Psoas muscle (tissue), 8 donors: ENCODE measurements around the gene GRIK1. TPM values are rescaled to one million over a fixed set of nuclear protein-coding genes. Genes with fewer than 3 reads are reported as not detected.

Experiments
- ATAC-seq, 4 donors: fragments of 200-7000 bp; cut with Tn5 transposase; one replicate each; pipeline ENCODE4 v1.9.1; 2020; ENCODE audit warnings: moderate library complexity in 3 of 4, mild to moderate bottlenecking in 2 of 4
- DNase-seq, 2 donors: peaks; one replicate each; pipeline ENCODE4 v3.0.0-alpha.2; 2020
- H3K27ac ChIP-seq: fragments of 200-600 bp; one replicate; pipeline ENCODE4 v1.8.0; 2022
- H3K27me3 ChIP-seq, 3 donors: fragments of 200-600 bp in 1 of 3; one replicate each; pipeline versions ENCODE4 v1.6.1 to v1.8.0; 2013 to 2022; ENCODE audit warnings: low read length in 2 of 3, mild to moderate bottlenecking in 2 of 3, moderate library complexity in 1 of 3; ENCODE audit not compliant: insufficient read depth in 3 of 3
- H3K36me3 ChIP-seq, 2 donors: fragments of 200-600 bp in 1 of 2; one replicate each; pipeline versions ENCODE4 v1.6.1 to v1.8.0; 2013 to 2022; ENCODE audit warnings: low read depth in 1 of 2, mild to moderate bottlenecking in 1 of 2, moderate library complexity in 1 of 2; ENCODE audit not compliant: insufficient read depth in 1 of 2
- H3K4me1 ChIP-seq: fragments of 200-600 bp; one replicate; pipeline ENCODE4 v1.8.0; 2022
- H3K4me3 ChIP-seq: fragments of 200-600 bp; one replicate; pipeline ENCODE4 v1.8.0; 2022; ENCODE audit warnings: mild to moderate bottlenecking
- H3K9me3 ChIP-seq: fragments of 200-600 bp; one replicate; pipeline ENCODE4 v1.8.0; 2022
- CTCF ChIP-seq: fragments of 200-600 bp; IDR thresholded peaks from one replicate; pipeline ENCODE4 v1.8.0; 2022; ENCODE audit warnings: antibody characterized with exemption
- WGBS, 3 donors: extraction: QIAGEN DNeasy Blood & Tissue Kit; methylation state at CpG; one replicate each; pipeline versions ENCODE4 v1.1.6 to v1.1.7; 2013; 5-methylcytosine and 5-hydroxymethylcytosine counted together
- intact Hi-C, 2 donors: fragments of 100-400 bp; cut with DNase I; formaldehyde crosslinking; loops; one replicate each; pipeline versions ENCODE4 v1.11.0 to v1.14.2; 2022
- polyA plus RNA-seq, 3 donors: library from polyadenylated mRNA; stranded (reverse); fragments of 200-250 nt; gene quantifications; one replicate each; pipeline ENCODE4 v1.2.3, GENCODE V29; 2013
- total RNA-seq, 4 donors: library from RNA; stranded (reverse); fragmentation: NEBNext Ultra II Directional in 2 of 4; extraction: Animal tissue kit (Norgen Biotek cat#: 25700) in 2 of 4; gene quantifications; one replicate each; pipeline versions ENCODE4 v1.2.1 to v1.2.4, GENCODE V29; 2021 to 2023
- donor health status: healthy with polysubstance abuse.
- donor health status: DM: no; HTN: no; CAD: no; lungs with moderate emphysema.
- donor health status: Bipolar disorder and iron deficiency.
- donor health status: healthy.
- donor health status: DM: yes; HTN: yes; CAD: no.
- donor health status: DM: no; HTN: no; CAD: no.
- donor health status: DM: no; HTN: no; CAD: no.
- donor health status: DM: yes; HTN: yes; CAD: no.

The GRIK1 gene
- total and polyA plus RNA-seq, 7 donors = 0.01 to 0.04 TPM; not detected in 5

- Histone ChIP-seq H3K4me1 (no peaks in the 10 kb centered on the region), H3K9me3 (no peaks in the 10 kb centered on the region), H3K27me3 (no peaks in the 10 kb centered on the region), H3K27ac (no peak overlapping the region), H3K4me3 (no peak overlapping the region), H3K36me3 (no peaks in the 10 kb centered on the region)
- ATAC-seq = no peak
- WGBS, 3 donors = 54 to 63% (median 57%) methylated on average over 3 of the region's 3 CpGs
- intact Hi-C loops = no loop called here
- no peak for DNase-seq
- no peak for TF ChIP-seq CTCF
Observed at GRCh38 chr21:29520171-29520570, 419.6 kb downstream of the GRIK1 start.

GRCh38 chr21:29514652-29515247 lies 425.0 kb downstream of the GRIK1 start:
- H3K4me1 ChIP-seq = no peaks in the 10 kb centered on the region
- no peaks in the 10 kb centered on the region for H3K9me3 ChIP-seq
- DNase-seq (no peak), ATAC-seq (no peak)
- WGBS, 3 donors = 98 to 100% (median 98%) methylated on average over 2 of the region's 2 CpGs
- H3K27me3 ChIP-seq = no peaks in the 10 kb centered on the region
- H3K27ac ChIP-seq = no peak overlapping the region
- peaks cover 0 to 2% of the 10 kb centered on the region in 2 donors for H3K36me3 ChIP-seq
- intact Hi-C loops = no loop called here
- H3K4me3 ChIP-seq = no peak overlapping the region
- TF ChIP-seq CTCF = no peak

- whole genome bisulfite sequencing, 3 donors = 87 to 95% (median 89%) methylated on average over 1 of the region's 1 CpG
- no peak overlapping the region for H3K4me3 ChIP-seq
- ATAC-seq (no peak), DNase-seq (no peak)
- TF ChIP-seq CTCF = no peak
- no peaks in the 10 kb centered on the region for H3K9me3 ChIP-seq
- H3K27me3 ChIP-seq = no peaks in the 10 kb centered on the region
- peaks cover 0 to 2% of the 10 kb centered on the region in 2 donors for H3K36me3 ChIP-seq
- no peak overlapping the region for H3K27ac ChIP-seq
- intact Hi-C loops = no loop called here
- H3K4me1 ChIP-seq = no peaks in the 10 kb centered on the region
Observed at GRCh38 chr21:29513535-29513934, 426.3 kb downstream of the GRIK1 start.

GRCh38 chr21:29511096-29511495 lies 428.7 kb downstream of the GRIK1 start:
- Histone ChIP-seq H3K27ac (no peak overlapping the region), H3K4me1 (no peaks in the 10 kb centered on the region), H3K27me3 (no peaks in the 10 kb centered on the region), H3K36me3 (peaks cover 0 to 2% of the 10 kb centered on the region in 2 donors), H3K4me3 (no peak overlapping the region), H3K9me3 (no peaks in the 10 kb centered on the region)
- intact Hi-C loops = no loop called here
- ATAC-seq = no peak
- 38 to 45% (median 38%) methylated on average over 4 of the region's 4 CpGs for WGBS, 3 donors
- DNase-seq = no peak
- TF ChIP-seq CTCF = no peak

GRCh38 chr21:29509121-29509520 lies 430.7 kb downstream of the GRIK1 start:
- H3K27ac ChIP-seq = no peak overlapping the region
- ATAC-seq = no peak
- TF ChIP-seq CTCF = no peak
- DNase-seq = no peak
- H3K27me3 ChIP-seq = no peaks in the 10 kb centered on the region
- no peak overlapping the region for H3K4me3 ChIP-seq
- H3K9me3 ChIP-seq = no peaks in the 10 kb centered on the region
- intact Hi-C loops = no loop called here
- H3K4me1 ChIP-seq = no peaks in the 10 kb centered on the region
- 86 to 87% (median 87%) methylated on average over 6 of the region's 6 CpGs for WGBS, 3 donors
- H3K36me3 ChIP-seq = no peaks in the 10 kb centered on the region
